ENCODE results near the gene SH3RF3.

DNA sequence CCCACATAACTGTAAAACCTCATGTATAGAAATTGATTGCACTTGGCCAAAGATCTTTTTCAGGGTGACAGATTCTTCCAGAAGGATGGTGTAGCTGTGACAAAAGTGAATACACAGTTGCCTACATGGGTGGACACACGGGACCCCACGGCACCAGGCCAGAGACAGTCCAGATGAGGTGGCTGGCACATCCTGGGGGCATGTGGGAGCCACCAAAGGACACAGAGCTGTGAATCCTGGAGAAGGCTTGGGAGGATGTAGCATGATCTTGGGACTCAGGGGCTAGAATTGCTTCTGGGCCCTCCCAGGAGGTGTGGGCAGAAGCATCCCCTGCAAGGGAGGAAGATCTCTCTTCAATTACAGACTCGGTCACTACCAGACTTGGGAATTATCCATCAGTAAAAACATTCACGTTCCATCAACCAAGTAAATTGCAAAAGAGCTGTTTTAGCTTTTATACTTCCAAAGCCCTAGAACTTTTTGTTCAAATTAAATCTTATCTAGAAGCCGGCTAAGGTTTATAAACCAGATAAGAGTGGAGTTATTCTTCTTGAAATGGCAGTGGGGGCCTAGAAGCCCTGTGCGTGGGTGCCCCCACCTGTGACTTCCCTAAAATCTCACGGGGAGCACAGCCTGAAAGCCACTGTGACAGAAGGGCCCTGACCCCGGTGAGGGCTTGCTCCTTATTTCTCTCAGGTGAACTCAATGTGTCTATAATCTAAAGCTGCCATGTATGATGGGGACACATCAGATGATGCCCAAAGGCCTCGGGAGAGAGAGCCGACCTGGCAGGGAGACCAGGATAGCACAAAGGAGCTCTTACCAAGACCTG, 403.1 kb downstream of the SH3RF3 start:
- no peak for TF ChIP-seq EZH2 (IDR thresholded peaks at IDR 0.05; ENCODE audit: insufficient read depth, low read length)
- TF ChIP-seq, protein P1, sequence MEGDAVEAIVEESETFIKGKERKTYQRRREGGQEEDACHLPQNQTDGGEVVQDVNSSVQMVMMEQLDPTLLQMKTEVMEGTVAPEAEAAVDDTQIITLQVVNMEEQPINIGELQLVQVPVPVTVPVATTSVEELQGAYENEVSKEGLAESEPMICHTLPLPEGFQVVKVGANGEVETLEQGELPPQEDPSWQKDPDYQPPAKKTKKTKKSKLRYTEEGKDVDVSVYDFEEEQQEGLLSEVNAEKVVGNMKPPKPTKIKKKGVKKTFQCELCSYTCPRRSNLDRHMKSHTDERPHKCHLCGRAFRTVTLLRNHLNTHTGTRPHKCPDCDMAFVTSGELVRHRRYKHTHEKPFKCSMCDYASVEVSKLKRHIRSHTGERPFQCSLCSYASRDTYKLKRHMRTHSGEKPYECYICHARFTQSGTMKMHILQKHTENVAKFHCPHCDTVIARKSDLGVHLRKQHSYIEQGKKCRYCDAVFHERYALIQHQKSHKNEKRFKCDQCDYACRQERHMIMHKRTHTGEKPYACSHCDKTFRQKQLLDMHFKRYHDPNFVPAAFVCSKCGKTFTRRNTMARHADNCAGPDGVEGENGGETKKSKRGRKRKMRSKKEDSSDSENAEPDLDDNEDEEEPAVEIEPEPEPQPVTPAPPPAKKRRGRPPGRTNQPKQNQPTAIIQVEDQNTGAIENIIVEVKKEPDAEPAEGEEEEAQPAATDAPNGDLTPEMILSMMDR (IDR thresholded peaks at IDR 0.05; ENCODE audit: insufficient read depth, low read depth, low read length) = no peak
